ENCODE data around the gene STXBP2. TPM values are rescaled to one million over a fixed set of nuclear protein-coding genes. Genes with fewer than 3 reads are reported as not detected.
A peak's percentile ranks its signal among the peaks of the same experiment; 100 is the strongest.
"Not testable (repeated sequence)": the region's sequence is repeated elsewhere in the genome, so short reads cannot be mapped to it uniquely, and the experiment has no call there.

The STXBP2 gene
- total and polyA plus RNA-seq, 5 donors = 5.0 to 12.1 (median 8.6) TPM

GRCh38 chr19:7637374-7638256, 705 bp downstream of the STXBP2 start:
- H3K9me3 ChIP-seq (ENCODE audit: control insufficient read depth, low read length) = no peaks in the 10 kb centered on the region
- intact Hi-C loops (cut with DNase I) = no loop called here
- H3K27ac ChIP-seq (ENCODE audit: low read length) = no peak overlapping the region
- H3K4me3 ChIP-seq (ENCODE audit: low read length) = peak overlapping the region; percentile 14
- ATAC-seq (peak; percentile 42 to 72), DNase-seq (peak; percentile 61 to 84 (median 83))
- no peaks in the 10 kb centered on the region for H3K27me3 ChIP-seq (ENCODE audit: control insufficient read depth, insufficient read depth)
- no peaks in the 10 kb centered on the region for H3K4me1 ChIP-seq (ENCODE audit: control insufficient read depth, insufficient read depth, low read length)
- WGBS = 43% methylated on average over 30 of the region's 30 CpGs

- Histone ChIP-seq H3K27ac (ENCODE audit: low read length) (no peak overlapping the region), H3K4me1 (ENCODE audit: control insufficient read depth, insufficient read depth, low read length) (no peaks in the 10 kb centered on the region), H3K4me3 (ENCODE audit: low read length) (no peak overlapping the region), H3K27me3 (ENCODE audit: control insufficient read depth, insufficient read depth) (no peaks in the 10 kb centered on the region), H3K9me3 (ENCODE audit: control insufficient read depth, low read length) (no peaks in the 10 kb centered on the region)
- ATAC-seq (no peak), DNase-seq (peak in 2 of 3 donors; percentile 23 to 30)
- 61% methylated on average over 12 of the region's 12 CpGs for WGBS
- intact Hi-C loops (cut with DNase I) = no loop called here
Measured at GRCh38 chr19:7638802-7639465, 2.0 kb downstream of the STXBP2 start.

- H3K4me3 ChIP-seq (ENCODE audit: low read length) = no peak overlapping the region
- ATAC-seq = no peak
- 97% methylated on average over 13 of the region's 13 CpGs for WGBS
- DNase-seq = peak in 2 of 3 donors; percentile 7 to 20
- no peaks in the 10 kb centered on the region for H3K9me3 ChIP-seq (ENCODE audit: control insufficient read depth, low read length)
- no peak overlapping the region for H3K27ac ChIP-seq (ENCODE audit: low read length)
- H3K27me3 ChIP-seq (ENCODE audit: control insufficient read depth, insufficient read depth) = no peaks in the 10 kb centered on the region
- intact Hi-C loops (cut with DNase I) = no loop called here
- H3K4me1 ChIP-seq (ENCODE audit: control insufficient read depth, insufficient read depth, low read length) = no peaks in the 10 kb centered on the region
Measured at GRCh38 chr19:7639863-7640348, 3.0 kb downstream of the STXBP2 start.

- no peaks in the 10 kb centered on the region for H3K4me1 ChIP-seq (ENCODE audit: control insufficient read depth, insufficient read depth, low read length)
- H3K27me3 ChIP-seq (ENCODE audit: control insufficient read depth, insufficient read depth) = no peaks in the 10 kb centered on the region
- DNase-seq (peak in 2 of 3 donors; percentile 26 to 29), ATAC-seq (no peak)
- intact Hi-C loops (cut with DNase I) = no loop called here
- H3K9me3 ChIP-seq (ENCODE audit: control insufficient read depth, low read length) = no peaks in the 10 kb centered on the region
- H3K4me3 ChIP-seq (ENCODE audit: low read length) = no peak overlapping the region
- WGBS = 94% methylated on average over 11 of the region's 11 CpGs
- no peak overlapping the region for H3K27ac ChIP-seq (ENCODE audit: low read length)
Measured at GRCh38 chr19:7640803-7641202, 3.9 kb downstream of the STXBP2 start.

GRCh38 chr19:7641290-7642276, 4.7 kb downstream of the STXBP2 start:
- Histone ChIP-seq H3K27ac (ENCODE audit: low read length) (no peak overlapping the region), H3K27me3 (ENCODE audit: control insufficient read depth, insufficient read depth) (no peaks in the 10 kb centered on the region), H3K4me1 (ENCODE audit: control insufficient read depth, insufficient read depth, low read length) (no peaks in the 10 kb centered on the region), H3K4me3 (ENCODE audit: low read length) (no peak overlapping the region), H3K9me3 (ENCODE audit: control insufficient read depth, low read length) (no peaks in the 10 kb centered on the region)
- DNase-seq (peak in 2 of 3 donors; percentile 43 to 44), ATAC-seq (no peak)
- intact Hi-C loops (cut with DNase I) = no loop called here
- WGBS = 85% methylated on average over 43 of the region's 43 CpGs

- WGBS = 88% methylated on average over 27 of the region's 27 CpGs
- ATAC-seq = no peak
- Histone ChIP-seq H3K4me1 (ENCODE audit: control insufficient read depth, insufficient read depth, low read length) (no peaks in the 10 kb centered on the region), H3K9me3 (ENCODE audit: control insufficient read depth, low read length) (no peaks in the 10 kb centered on the region), H3K4me3 (ENCODE audit: low read length) (no peak overlapping the region), H3K27me3 (ENCODE audit: control insufficient read depth, insufficient read depth) (no peaks in the 10 kb centered on the region), H3K27ac (ENCODE audit: low read length) (no peak overlapping the region)
- intact Hi-C loops (cut with DNase I) = no loop called here
- DNase-seq = peak; percentile 19 to 40 (median 38)
Measured at GRCh38 chr19:7642295-7643030, 5.6 kb downstream of the STXBP2 start.

- intact Hi-C loops (cut with DNase I) = no loop called here
- ATAC-seq (no peak), DNase-seq (peak in 1 of 3 donors; percentile 32)
- Histone ChIP-seq H3K9me3 (ENCODE audit: control insufficient read depth, low read length) (no peaks in the 10 kb centered on the region), H3K4me1 (ENCODE audit: control insufficient read depth, insufficient read depth, low read length) (no peaks in the 10 kb centered on the region), H3K4me3 (ENCODE audit: low read length) (no peak overlapping the region), H3K27me3 (ENCODE audit: control insufficient read depth, insufficient read depth) (no peaks in the 10 kb centered on the region), H3K27ac (ENCODE audit: low read length) (no peak overlapping the region)
- WGBS = 92% methylated on average over 8 of the region's 8 CpGs
Measured at GRCh38 chr19:7643031-7643415, 6.1 kb downstream of the STXBP2 start.

- H3K27ac ChIP-seq (ENCODE audit: low read length); ATAC-seq; intact Hi-C loops (cut with DNase I); H3K27me3 ChIP-seq (ENCODE audit: control insufficient read depth, insufficient read depth); H3K4me1 ChIP-seq (ENCODE audit: control insufficient read depth, insufficient read depth, low read length); H3K9me3 ChIP-seq (ENCODE audit: control insufficient read depth, low read length); H3K4me3 ChIP-seq (ENCODE audit: low read length): not testable (repeated sequence)
- WGBS = 47% methylated on average over 10 of the region's 10 CpGs
- peak in 1 of 3 donors; percentile 35 for DNase-seq
Measured at GRCh38 chr19:7643629-7644549, 7.0 kb downstream of the STXBP2 start.

- intact Hi-C loops (cut with DNase I) = no loop called here
- Histone ChIP-seq H3K9me3 (ENCODE audit: control insufficient read depth, low read length) (no peaks in the 10 kb centered on the region), H3K27me3 (ENCODE audit: control insufficient read depth, insufficient read depth) (no peaks in the 10 kb centered on the region), H3K27ac (ENCODE audit: low read length) (no peak overlapping the region), H3K4me3 (ENCODE audit: low read length) (no peak overlapping the region), H3K4me1 (ENCODE audit: control insufficient read depth, insufficient read depth, low read length) (no peaks in the 10 kb centered on the region)
- WGBS = 93% methylated on average over 20 of the region's 20 CpGs
- no peak for ATAC-seq
- DNase-seq = peak in 1 of 3 donors; percentile 33
Measured at GRCh38 chr19:7644550-7644877, 7.6 kb downstream of the STXBP2 start.

All from right cardiac atrium (tissue), 5 donors.